CD4-positive, alpha-beta T cell treated with Interleukin-6 at 100 ng/mL for 8 hours (primary cell): ENCODE data around the gene COL5A1.

ENCODE experiments used
- DNase-seq: peaks from one replicate; pipeline ENCODE4 v3.0.0-alpha.2; 2020; ENCODE audit warnings: mixed read lengths, low spot score

Gene COL5A1

DNA sequence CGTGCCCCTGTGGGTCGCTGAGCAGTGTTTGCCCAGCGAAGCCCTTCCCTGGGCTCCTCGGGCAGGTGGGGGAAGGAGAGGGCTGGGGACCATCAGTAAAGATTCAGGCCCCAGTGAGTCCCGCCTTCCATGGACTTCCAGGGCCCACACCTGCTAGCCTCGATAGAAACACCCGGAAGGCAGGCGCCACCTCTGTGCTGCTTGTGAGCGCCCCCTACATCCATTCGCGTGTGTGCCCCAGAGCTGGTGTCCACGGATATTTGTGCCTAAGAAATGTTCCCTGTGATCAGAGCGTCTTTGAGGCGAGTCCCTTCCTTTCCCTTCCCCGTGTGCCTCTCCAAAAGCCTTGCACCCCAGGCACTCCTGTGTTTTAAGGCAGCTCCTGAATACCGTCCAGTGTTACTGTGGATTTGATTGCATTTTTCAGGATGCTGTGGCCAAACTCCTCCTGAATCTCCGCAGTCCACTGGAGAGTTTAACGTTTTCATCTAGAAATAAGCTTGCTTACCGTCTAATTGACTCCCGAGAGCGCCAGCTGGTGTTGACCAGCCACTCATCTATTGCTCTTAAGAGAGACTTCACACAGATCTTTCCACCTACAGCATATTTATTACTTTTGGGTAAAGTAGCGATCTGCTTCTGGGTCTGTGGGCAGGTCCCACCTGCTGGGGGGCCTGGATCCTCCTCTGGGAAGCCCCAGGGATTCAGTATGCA is 101.4 kb downstream of the COL5A1 start:
- no peak for DNase-seq

- no peak for DNase-seq
Observed at GRCh38 chr9:134743853-134744252, 102.2 kb downstream of the COL5A1 start.

GRCh38 chr9:134744385-134745295 is 103.0 kb downstream of the COL5A1 start:
- DNase-seq: no peak

- DNase-seq: no peak
Observed at GRCh38 chr9:134747951-134748489, 106.4 kb downstream of the COL5A1 start.

- DNase-seq: no peak
Observed at GRCh38 chr9:134748591-134748990, 107.0 kb downstream of the COL5A1 start.

- DNase-seq: no peak
Observed at GRCh38 chr9:134750450-134751155, 109.0 kb downstream of the COL5A1 start.

DNA sequence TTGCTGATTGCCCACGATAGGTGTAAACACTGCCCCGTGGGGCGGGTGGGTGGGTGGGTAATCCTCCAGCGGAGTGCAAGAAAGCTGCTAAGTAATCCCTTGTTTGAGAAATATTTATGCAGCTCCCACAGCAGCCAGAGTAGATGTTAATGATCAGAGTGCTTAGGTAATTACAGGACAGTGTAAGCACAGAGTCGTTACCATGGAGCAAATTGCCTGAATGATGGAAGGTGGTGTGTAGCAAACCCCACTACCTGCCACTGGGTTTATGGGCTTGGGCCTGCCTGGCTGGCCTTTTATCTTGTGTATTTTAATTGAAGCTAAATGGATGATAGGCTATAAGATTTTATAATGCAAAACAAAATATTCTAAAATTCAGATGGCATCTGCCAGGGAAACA is 110.0 kb downstream of the COL5A1 start:
- no peak for DNase-seq

- DNase-seq: no peak
Observed at GRCh38 chr9:134752471-134753168, 111.0 kb downstream of the COL5A1 start.

- no peak for DNase-seq
Observed at GRCh38 chr9:134753191-134753590, 111.6 kb downstream of the COL5A1 start.

- DNase-seq: no peak
Observed at GRCh38 chr9:134755221-134755907, 113.8 kb downstream of the COL5A1 start.

GRCh38 chr9:134756098-134756497 is 114.5 kb downstream of the COL5A1 start:
- no peak for DNase-seq

GRCh38 chr9:134757216-134757975 is 115.8 kb downstream of the COL5A1 start:
- DNase-seq: no peak

- no peak for DNase-seq
Observed at GRCh38 chr9:134758949-134759607, 117.5 kb downstream of the COL5A1 start.

- no peak for DNase-seq
Observed at GRCh38 chr9:134759913-134760312, 118.3 kb downstream of the COL5A1 start.

- DNase-seq: no peak
Observed at GRCh38 chr9:134760750-134761420, 119.3 kb downstream of the COL5A1 start.

DNA sequence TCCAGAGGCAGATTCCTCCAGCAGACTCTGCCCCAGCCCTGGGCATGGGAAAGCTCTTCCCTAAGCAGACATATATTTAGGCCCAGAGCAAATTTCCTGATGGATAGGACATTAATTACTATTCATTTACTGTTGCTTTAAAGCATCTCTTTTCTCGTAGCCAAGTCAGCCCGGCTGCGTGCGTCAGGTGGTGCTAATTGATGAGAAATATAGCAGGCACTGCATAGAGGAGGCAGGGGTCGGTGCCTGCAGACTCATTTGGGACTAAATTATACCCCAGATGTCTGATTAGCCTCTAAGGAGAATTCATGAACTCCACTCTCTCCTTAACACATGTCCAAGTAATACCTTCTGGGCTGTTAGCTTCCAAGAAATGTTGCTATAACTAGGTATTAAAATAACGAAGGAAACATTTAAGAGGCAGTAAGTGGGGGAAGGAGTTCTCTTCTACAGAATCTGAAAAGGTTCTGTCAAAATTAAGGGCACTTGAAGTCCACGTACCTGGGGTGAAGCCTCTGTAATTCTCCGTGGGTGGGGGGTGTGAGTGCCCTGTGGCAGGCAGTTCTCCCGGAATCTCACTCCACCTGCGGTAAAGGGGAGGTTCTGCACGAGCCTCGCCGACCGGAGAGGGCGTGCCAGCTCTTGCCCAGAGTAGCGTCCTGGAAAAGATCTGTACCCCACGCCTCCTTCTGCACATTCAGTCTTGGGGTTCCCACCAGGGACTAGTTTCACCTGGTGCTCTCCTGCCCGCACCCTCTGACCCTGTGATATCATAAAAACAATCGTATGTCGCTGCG is 123.1 kb downstream of the COL5A1 start:
- DNase-seq: no peak

- DNase-seq: no peak
Observed at GRCh38 chr9:134765785-134766184, 124.2 kb downstream of the COL5A1 start.

DNA sequence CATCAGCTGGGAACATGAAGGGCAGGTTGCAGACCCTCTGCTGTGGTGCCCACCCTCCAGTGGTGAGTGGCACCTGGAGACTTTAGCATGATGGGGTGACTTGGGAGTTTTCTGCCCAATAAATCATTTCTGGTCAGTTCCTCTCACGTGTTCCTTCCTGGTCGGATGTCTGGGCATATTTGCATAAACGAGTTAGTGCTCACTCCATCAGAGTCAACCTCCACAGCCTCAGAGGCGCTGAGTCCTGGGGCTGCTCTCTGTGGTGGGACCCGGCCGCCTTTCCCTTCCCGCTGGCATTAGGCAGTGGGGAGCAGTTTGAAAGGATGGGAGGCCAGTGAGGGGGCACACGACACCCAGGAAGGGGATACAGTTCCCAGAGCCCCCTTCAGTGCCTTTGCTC is 125.0 kb downstream of the COL5A1 start:
- DNase-seq: no peak
